C4-2B (cell line): ENCODE results near the gene GJC1.
"Not testable (repeated sequence)": the region's sequence is repeated elsewhere in the genome, so short reads cannot be mapped to it uniquely, and the experiment has no call there.

Experiments used
- H3K27ac ChIP-seq: fragments of 450-650 bp; 2 replicates; pipeline ENCODE4 v1.5.1; 2017
- ZFX ChIP-seq: fragments of 450-650 bp; IDR thresholded peaks from 2 replicates; pipeline ENCODE4 v1.6.1; 2017
- TF ChIP-seq, protein P1 (sequence below): fragments of 450-650 bp; conservative IDR thresholded peaks from 2 replicates; pipeline ENCODE4 v1.5.1; 2017; ENCODE audit warnings: mild to moderate bottlenecking

GJC1 gene

DNA sequence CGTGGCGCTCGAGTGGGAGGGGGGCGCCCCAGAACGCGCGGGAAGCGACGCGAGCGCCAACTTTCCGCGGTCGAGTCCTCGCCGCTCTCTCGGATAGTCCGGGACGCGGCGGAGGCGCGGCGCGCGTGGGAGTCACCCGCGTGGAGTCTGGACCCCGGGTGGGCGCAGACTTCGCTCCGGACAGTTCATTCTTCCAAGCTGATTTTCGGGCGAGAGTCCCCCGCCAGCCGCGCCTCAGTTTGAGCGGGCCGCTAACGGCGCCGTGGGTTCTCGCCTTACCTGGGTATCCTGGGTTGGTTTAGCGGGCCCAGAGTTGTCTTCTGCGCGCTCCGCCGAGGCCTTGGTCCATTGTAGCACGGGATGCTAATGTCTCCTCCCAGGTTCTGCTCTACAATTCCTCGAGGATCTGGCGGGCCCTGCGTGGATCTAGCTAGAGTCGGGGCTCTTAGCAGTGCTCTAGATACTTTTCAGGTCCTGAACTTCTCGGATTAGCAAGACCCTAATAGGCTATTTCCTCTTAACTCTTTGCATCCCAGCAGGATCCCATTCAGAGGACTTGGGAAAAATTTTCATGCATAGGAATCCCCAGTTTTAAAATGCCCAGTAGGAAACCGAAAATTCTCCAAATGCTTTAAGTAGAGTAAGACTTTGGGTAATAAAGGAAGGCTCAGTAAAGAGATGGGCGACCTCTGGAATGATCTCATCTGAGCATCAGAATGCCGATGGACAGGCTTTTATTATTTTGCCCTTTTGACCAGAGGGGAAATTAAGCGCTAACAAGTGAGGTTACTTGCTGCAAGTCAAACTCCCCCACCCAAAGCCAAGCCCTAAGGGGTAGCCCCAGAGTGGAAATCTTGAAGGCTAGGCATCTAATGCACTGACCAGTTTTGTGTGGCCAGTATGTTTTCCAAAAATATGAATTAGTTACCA, 537 bp upstream of the GJC1 start:
- peak overlapping the region; percentile 20 for H3K27ac ChIP-seq
- no peak for TF ChIP-seq ZFX
- TF ChIP-seq, protein P1, sequence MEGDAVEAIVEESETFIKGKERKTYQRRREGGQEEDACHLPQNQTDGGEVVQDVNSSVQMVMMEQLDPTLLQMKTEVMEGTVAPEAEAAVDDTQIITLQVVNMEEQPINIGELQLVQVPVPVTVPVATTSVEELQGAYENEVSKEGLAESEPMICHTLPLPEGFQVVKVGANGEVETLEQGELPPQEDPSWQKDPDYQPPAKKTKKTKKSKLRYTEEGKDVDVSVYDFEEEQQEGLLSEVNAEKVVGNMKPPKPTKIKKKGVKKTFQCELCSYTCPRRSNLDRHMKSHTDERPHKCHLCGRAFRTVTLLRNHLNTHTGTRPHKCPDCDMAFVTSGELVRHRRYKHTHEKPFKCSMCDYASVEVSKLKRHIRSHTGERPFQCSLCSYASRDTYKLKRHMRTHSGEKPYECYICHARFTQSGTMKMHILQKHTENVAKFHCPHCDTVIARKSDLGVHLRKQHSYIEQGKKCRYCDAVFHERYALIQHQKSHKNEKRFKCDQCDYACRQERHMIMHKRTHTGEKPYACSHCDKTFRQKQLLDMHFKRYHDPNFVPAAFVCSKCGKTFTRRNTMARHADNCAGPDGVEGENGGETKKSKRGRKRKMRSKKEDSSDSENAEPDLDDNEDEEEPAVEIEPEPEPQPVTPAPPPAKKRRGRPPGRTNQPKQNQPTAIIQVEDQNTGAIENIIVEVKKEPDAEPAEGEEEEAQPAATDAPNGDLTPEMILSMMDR, result no peak

DNA sequence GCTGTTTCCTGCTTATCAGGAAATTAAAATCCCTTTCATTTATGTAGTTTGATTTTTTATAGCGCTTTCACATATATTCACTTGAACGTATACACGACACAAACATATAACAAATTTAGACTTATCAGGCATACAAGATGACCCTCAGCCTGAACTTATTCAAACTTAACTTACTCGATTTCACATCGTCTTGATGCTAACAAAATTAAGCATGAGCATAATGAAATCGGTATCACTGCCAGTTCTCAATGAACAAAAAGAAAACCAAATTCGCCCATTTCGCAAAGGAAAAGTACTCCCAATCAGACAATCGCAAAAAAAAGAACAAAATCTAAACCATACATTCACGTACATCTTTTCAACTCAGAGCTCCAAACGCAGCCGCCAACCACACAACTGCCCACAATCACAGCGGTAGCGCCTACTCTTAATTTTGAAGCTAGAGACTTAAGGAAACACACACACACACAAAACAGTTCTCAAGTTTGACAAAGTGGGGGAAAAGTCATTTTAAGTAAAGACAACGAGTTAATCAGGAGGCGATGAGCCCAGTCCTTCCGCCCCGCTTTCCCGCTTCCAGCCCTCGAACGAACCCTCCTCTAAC, 1.1 kb downstream of the GJC1 start:
- no peak for TF ChIP-seq ZFX
- TF ChIP-seq, protein P1, result no peak
- H3K27ac ChIP-seq, result no peak overlapping the region

DNA sequence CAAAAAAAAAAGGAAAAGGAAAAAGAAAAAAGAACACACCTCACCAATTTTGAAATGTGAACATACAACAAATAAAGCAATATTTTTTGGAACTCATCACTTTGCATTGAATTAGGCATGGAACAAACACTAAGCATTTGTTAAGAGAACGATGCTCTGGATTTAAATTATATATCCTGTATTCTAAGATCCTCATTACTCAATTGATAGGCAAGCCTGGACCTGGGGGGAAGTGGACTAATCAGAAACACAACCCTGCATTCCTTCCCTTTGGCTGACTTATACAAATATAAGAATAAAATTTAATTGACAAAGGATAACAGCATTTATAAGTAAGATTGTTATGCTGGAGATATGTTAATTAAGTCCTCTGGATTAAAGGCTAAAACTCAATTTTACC, 2.2 kb downstream of the GJC1 start:
- TF ChIP-seq, protein P1, result no peak
- TF ChIP-seq ZFX, result no peak
- no peak overlapping the region for H3K27ac ChIP-seq

DNA sequence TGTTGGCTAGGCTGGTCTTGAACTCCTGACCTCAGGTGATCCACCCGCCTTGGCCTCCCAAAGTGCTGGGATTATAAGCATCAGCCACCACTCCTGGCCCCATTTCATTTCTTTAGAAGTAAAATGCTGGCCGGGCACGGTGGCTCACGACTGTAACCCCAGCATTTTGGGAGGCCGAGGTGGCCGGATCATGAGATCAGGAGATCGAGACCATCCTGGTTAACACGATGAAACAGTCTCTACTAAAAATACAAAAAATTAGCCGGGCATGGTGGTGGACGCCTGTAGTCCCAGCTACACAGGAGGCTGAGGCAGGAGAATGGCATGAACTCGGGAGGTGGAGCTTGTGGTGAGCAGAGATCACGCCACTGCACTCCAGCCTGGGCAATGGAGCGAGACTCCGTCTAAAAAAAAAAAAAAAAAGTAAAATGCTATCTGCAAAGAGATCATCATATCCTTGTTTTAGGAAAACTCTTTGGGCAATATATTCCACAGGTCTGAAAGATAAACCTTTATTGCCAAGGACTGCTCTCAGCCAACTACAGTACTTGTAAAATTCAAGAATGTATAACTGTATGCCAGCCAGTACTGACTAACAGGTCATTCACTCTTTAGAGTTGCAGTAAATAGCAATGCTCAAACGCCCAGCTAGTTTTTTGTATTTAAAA, 3.8 kb downstream of the GJC1 start:
- no peak overlapping the region for H3K27ac ChIP-seq
- TF ChIP-seq ZFX, result no peak
- TF ChIP-seq, protein P1, result no peak

DNA sequence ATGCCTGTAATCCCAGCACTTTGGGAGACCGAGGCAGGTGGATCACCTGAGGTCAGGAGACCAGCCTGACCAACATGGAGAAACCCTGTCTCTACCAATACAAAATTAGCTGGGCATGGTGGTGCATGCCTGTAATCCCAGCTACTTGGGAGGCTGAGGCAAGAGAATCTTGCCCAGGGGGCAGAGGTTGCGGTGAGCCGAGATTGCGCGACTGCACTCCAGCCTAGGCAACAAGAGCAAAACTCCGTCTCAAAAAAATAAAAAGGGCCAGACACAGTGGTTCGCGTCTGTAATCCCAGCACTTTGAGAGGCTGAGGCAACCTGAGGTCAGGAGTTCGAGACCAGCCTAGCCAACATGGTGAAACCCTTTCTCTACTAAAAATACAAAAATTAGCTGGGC, 4.9 kb downstream of the GJC1 start:
- H3K27ac ChIP-seq, result not testable (repeated sequence)

DNA sequence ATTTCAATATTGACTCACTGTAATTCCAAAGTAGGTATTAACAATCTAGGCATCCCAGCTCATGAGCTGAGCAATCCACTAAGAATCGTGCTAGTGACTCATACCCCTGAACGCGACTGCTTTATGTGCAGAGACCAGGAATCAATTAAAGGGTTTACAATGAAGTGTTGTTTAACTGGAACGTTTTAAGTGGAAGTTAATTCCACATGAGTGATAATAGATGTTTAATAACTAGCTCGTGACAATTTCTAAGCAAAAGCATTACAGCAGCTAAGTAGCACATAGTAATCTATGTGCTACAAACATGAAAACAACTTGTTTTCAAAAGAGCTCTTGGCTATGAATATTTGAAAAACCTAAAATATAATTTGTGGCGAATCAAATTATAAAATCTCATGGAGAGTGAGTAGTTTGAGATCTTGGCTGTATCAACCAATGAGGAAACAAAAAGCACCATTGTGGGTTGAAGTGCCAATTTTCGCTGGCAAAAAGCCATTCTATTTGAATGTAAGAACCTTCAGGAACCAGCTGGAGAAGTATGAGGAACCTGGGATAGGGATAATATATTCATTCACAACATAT, 9.4 kb downstream of the GJC1 start:
- TF ChIP-seq, protein P1, result no peak
- TF ChIP-seq ZFX, result no peak
- no peak overlapping the region for H3K27ac ChIP-seq

DNA sequence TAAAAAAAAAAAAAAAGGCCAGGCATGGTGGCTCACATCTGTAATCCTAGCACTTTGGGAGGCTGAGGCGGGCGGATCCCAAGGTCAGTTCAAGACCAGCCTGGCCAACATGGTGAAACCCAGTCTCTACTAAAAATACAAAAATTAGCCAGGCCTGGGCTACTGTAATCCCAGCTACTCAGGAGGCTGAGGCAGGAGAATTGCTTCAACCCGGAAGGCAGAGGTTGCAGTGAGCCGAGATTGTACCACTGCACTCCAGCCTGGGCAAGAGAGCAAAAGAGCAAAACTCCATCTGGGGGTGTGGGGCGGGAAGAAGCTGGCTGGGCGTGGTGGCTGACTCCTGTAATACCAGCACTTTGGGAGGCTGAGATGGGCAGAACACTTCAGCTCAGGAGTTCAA, 11.6 kb downstream of the GJC1 start:
- not testable (repeated sequence) for H3K27ac ChIP-seq

DNA sequence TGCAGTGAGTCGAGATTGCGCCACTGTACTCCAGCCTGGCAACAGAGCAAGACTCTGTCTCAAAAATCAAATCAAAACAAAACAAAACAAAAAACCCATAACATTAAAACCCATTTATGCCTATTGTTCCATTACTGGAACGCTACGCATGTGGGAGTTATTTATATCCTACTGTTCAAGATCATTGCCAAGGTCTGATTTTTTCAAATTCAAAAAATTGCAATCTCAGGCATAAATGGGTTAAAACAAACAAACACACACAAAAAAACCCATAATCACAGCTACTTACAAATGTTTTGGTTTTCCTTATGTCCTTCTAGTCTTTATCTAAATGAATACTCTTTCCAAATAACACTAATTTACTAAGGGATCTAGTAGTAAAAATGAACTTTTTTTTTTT, 17.8 kb downstream of the GJC1 start:
- no peak overlapping the region for H3K27ac ChIP-seq
- no peak for TF ChIP-seq ZFX
- TF ChIP-seq, protein P1, result no peak

DNA sequence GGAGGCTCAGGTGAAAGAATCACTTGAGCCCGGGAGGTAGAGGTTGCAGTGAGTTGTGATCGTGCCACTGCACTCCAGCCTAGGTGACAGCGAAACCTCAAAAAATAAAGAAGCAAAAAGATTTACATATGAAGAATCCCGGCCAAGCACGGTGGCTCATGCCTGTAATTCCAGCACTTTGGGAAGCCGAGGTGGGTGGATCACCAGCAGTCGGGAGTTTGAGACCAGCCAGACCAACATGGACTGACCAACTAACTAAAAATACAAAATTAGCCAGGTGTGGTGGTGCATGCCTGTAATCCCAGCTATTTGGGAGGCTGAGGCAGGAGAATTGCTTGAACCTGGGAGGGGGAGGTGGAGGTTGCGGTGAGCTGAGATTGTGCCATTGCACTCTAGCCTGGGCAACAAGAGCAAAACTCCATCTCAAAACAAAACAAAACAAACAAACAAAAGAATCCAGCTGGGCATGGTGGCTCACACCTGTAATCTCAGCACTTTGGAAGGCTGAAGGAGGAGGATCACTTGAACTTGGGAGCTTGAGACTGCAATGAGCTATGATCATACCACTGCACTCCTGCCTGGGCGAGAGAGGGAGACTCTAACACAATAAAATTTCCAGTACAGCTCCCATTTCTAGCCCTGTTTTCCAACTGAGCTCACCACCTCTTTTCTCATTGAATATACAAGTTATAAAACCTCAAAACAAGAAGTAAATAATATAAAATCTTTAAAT, 21.3 kb downstream of the GJC1 start:
- not testable (repeated sequence) for H3K27ac ChIP-seq
